ENCODE measurements around the gene APBA1.
A peak's percentile ranks its signal among the peaks of the same experiment; 100 is the strongest.
"Not testable (repeated sequence)": the region's sequence is repeated elsewhere in the genome, so short reads cannot be mapped to it uniquely, and the experiment has no call there.

The APBA1 gene

GRCh38 chr9:69433968-69434367 lies 238.2 kb downstream of the APBA1 start:
- no peak for DNase-seq

GRCh38 chr9:69433392-69433791 lies 238.8 kb downstream of the APBA1 start:
- DNase-seq: no peak

DNA sequence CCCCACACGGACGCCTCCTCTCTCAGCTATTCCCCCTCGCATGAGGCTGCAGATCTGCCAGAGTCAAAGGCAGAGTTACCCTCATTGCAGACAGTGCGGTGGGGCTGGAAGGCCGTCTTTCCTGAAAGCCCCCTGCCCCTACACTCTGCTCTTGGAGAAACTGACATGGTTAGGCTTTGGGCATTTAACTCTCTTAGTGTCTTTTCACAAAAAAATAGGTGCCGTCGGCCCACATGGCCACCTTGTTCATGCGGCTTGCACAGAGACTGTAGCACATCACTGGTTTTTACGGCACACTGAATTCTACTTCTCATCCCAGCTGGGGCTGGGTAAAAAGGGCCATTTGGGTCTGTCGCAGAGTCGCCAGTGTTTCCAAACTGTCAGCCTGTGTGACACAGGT lies 239.5 kb downstream of the APBA1 start:
- no peak for DNase-seq

GRCh38 chr9:69431777-69432176 lies 240.4 kb downstream of the APBA1 start:
- no peak for DNase-seq

DNA sequence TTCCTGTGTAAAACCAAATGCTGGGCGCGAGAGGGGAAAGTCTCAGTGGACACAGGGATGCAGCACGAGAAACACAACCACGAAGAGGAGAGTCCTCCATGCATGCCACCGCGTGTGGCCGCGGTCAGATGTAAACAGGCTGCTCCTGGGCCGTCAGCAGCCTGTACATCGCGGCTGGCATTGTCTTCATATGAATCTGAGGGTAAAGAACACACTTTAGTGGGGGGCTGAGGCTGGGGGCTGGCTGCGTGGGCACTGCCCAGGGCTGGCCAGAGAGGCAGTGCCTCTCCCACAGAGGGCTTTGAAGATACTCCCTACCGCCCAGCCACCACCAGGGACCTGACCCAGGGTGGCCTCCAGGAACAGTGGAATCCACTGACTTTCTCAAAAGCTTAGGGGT lies 241.0 kb downstream of the APBA1 start:
- DNase-seq: no peak

- DNase-seq: no peak
These were observed 242.0 kb downstream of the APBA1 start for GRCh38 chr9:69430206-69430605.

DNA sequence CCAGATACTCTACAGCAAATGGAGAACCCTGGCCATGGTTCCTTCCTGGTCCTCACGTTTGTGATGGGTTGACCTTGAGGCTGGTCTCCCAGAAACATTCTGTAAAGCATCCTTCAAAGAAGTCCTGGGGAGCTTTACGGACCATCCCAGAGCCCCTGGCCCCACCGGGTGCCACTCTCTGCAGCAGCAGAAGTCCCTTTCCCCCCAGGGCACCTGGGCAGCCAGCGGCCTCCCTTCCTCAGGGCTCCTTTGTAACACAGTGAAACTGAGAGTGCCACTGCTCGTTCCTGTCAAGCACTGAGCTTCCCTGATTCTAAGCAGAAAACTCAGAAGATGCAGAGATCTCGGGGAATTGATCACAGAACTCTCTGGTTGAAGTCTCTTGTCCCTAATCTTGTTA lies 242.9 kb downstream of the APBA1 start:
- DNase-seq: no peak

DNA sequence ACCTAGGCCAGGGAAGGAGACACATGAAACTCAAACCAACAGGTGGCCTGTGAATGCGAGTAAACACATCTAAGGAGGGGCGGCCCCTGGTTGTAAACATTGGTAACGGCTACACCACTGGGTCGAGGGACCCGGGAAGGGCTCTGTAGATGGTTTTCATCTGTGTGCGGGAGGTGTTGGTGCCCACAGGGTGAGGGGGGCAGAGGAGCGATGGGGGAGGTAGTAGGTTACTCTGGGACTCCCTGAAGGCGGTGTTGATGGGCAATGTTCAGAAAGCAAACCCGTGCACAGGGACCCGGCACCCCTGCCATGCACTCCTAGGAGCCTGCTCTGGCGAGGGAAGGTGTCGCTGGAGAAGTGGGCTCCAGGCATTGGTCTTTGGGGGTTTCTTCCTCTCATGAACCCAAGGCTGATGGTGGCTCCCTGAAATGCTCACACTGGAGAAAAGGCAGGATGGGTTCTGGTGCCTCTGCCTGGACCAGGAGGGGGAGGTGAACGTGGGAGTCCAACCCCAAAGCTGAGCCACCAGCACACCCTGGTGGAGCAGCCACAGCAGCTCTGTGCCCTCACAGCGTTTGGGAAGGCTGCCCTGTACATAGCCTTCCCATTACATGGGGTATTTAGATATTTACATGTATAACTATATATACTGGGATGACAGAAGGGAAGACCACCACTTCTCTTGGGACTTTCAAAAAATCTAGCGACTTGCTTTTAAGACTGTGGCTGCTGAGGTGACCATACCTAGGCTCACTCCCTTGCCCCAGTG lies 244.0 kb downstream of the APBA1 start:
- DNase-seq: no peak

GRCh38 chr9:69427286-69427685 lies 244.9 kb downstream of the APBA1 start:
- no peak for DNase-seq

DNA sequence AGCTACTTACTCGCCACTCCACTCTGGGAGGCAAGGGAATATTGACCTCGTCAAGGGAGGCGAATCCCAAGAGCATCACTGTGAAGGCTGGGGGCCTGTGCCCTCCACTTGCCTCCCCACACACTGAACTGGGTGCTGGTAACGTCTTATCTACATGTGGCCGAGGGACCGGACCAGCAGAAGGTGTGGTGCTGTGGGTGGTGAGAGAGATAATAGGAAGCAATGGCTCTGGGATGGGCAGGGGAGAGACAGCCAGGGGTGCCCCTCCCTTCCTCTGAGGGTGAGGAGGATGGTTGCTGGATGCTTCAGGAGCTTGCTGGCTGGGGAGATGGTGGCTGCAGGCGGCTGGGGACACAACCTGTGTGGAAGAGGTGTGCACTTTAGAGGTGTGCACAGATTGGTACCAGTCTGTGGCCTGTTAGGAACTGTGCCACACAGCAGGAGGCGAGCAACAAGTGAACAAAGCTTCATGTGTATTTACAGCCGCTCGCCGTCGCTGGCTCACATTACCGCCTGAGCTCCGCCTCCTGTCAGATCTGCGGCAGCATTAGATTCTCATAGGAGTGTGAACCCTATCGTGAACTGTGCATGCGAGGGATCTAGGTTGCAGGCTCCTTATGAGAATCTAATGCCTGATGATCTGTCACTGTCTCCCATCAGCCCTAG lies 246.9 kb downstream of the APBA1 start:
- no peak for DNase-seq

- DNase-seq: peak; percentile 49
These were observed 250.0 kb downstream of the APBA1 start for GRCh38 chr9:69421908-69422801.

GRCh38 chr9:69420611-69421270 lies 251.4 kb downstream of the APBA1 start:
- DNase-seq: no peak

DNA sequence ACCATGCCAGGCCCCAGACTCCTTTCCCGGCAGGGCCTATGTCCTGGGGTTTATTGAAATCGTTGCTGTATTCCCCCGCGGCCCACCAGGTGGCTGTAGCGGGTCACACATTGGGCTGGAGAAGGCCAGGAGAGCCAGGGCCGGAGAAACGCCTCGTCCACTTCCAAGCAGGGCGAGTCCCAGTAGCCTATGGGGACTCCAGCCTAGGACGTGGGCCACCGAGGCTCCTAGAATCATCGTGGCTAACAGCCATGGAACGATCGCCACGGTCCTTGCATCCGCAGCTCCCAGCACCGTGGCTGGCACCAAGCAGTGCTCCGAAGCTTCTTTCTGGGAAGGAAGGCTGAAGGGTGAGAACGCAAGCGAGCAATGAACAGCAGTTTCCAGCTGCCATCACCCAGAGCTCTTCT lies 259.4 kb downstream of the APBA1 start:
- peak; percentile 9 for DNase-seq

DNA sequence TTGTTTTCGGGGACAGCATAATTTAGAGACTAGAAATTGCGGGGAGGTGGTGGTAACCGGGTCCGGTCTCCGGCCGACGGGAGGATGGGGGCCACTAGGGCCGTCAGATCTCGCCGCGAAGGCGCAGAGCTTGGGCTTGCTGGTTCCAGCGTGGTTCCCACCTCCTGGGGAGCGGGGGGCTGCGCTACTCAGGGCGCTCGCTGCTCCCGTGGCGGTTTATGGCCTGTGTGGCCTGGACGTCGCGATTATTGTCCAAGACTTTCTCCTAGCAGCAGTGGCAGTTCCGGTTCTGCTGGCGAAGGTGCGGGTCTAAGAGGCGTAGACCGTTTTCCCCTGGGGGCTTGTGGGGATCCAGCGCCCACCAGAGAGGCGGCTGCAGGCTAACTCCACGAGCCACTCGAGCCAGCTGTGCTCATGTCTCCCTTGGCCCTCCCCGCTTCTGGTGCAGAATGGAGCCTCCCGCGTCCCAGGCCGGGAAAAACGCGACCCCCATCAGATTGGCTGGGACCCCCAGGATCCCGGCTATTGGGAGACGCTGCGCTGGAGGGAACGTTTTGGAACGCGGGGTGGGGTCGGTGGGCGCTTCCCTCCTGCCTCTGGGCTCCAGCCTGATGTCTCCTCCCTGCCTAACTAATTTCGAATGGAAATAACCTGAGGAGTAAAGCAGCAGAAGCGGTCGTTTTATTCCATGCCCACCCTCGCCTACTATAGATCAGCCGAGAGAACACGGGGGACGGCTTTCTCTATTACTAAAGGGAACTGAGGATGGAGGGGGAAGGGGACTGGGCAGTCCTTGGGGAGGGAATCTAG lies 260.0 kb downstream of the APBA1 start:
- no peak for DNase-seq

- no peak for DNase-seq
These were observed 260.9 kb downstream of the APBA1 start for GRCh38 chr9:69411246-69411645.

- DNase-seq: not testable (repeated sequence)
These were observed 262.2 kb downstream of the APBA1 start for GRCh38 chr9:69409936-69410335.

GRCh38 chr9:69400470-69400869 lies 271.7 kb downstream of the APBA1 start:
- DNase-seq: no peak

DNA sequence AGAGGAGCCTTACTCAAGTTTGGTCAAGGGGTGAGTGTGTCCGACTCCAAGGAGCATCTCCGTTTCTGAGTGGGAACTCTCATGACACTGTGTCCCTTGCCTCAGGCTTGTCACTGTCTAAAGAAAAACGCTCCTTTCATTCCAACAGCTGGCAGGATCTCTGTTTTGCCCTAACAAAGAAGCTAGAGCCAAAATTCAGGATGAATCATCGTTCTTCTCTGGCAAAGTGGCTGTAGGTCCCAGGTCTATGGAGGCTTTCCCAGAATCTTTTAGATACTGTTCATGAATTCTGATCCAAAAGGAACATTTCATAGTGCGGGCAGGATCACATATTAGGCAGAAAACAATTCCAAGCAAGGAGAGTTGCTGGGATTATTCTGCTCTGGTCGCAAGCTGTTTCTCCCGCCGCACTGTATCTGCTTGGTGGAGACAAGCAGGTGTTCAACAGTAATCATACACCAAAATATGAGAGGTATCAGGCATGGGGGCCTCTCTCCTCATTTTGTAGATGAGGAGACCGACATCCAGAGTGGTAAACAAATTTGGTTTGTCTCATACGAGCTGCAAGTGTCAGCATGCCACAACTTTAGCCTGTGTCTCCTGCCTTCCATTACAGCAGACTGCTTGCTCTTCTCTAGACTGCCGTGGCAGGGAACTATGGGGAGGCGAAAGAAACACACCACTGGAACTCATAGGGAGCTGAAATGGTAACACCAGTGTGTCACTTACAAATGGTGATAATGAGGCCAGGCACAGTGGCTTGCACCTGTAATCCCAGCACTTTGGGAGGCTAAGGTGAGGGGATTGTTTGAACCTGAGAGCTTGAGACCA lies 274.6 kb downstream of the APBA1 start:
- no peak for DNase-seq

GRCh38 chr9:69396759-69397158 lies 275.4 kb downstream of the APBA1 start:
- no peak for DNase-seq

GRCh38 chr9:69395718-69396117 lies 276.5 kb downstream of the APBA1 start:
- DNase-seq: no peak

- no peak for DNase-seq
These were observed 278.7 kb downstream of the APBA1 start for GRCh38 chr9:69393425-69393824.
